Activated CD4-positive, alpha-beta T cell treated with anti-CD3 and anti-CD28 coated beads, Interleukin-2, amount 50 U/mL, for 16 hours (primary cell): Measurements from ENCODE around the gene IFI6.
A peak's percentile ranks its signal among the peaks of the same experiment; 100 is the strongest.
"Not testable (repeated sequence)": the region's sequence is repeated elsewhere in the genome, so short reads cannot be mapped to it uniquely, and the experiment has no call there.

Source experiments
- DNase-seq: peaks from one replicate; pipeline ENCODE4 v3.0.0-alpha.2; 2020

Gene IFI6

DNA sequence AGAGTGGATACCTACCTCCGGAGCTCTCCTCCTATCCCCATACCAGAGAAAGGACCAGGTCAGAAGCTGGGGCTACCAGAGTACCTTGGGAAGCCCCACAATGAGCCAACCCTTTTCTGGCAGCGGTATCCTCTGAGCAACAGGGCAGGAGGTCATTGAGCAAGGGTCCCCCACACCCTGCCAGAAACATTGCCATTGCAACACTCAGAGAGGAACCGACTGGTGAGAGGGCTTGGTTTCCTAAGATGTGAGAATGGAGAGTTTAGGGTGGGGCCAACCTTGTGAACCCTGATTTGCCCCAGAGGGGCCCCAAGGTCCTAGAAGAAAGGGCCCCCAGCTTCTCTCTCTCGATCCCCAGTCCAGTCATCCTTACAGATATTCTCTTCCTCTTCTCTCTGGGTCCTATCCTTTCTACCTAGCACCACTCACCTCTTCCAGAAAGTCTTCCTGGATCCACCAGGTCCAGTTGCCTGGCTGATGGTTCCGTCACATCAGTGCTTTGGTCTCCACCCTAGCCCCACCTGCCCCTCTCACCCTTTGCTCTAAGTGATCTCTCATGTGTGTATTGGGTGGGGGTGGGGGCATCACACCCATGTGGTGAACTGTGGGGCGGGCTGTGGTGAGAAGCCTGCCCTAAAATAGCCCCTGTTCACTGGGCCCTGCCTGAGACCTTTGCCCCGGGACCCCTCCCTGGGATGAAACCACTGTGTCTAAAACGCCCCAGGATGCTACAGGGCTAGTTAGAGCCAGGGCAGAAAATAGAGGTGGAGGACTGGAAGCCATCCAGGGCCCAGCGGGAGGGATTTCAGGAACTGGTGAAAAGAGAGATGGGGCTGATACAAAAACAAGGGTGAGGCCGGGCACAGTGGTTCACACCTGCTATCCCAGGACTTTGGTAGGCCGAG, 45.7 kb downstream of the IFI6 start:
- DNase-seq, result no peak

DNA sequence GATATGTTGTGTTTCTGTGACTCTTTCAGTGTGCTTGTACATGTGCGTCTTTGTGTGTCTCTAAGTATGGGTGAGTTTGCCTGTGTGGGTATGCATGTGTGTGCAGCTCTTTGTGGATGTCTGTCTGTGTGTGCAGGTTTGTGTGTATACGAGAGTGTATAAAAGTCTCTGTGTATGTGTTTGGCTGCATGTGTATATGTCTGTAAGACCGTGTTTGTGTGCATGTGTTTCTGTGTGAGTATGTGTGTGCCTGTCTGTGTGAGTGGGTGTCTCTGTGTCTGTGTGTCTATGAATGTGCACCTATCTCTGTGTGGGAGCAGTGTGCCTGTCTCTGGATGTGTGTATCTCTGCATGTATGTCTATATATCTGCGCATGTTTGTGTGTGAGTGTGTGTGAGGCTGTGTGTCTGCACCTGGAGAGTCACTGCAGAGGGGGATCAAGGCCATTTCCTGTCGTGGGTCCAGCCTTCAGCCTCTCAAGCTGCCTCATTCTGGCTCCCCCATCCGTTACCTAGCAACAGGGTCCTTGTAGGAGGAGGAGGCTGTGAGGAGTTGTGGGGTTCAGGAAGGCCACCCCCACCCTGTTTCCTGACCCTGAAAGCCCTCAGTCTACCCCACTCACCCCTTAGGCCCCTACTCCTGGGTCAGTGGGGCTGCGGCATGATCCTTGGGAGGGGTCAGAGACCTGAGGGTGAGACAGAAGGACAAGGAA, 47.4 kb downstream of the IFI6 start:
- no peak for DNase-seq

DNA sequence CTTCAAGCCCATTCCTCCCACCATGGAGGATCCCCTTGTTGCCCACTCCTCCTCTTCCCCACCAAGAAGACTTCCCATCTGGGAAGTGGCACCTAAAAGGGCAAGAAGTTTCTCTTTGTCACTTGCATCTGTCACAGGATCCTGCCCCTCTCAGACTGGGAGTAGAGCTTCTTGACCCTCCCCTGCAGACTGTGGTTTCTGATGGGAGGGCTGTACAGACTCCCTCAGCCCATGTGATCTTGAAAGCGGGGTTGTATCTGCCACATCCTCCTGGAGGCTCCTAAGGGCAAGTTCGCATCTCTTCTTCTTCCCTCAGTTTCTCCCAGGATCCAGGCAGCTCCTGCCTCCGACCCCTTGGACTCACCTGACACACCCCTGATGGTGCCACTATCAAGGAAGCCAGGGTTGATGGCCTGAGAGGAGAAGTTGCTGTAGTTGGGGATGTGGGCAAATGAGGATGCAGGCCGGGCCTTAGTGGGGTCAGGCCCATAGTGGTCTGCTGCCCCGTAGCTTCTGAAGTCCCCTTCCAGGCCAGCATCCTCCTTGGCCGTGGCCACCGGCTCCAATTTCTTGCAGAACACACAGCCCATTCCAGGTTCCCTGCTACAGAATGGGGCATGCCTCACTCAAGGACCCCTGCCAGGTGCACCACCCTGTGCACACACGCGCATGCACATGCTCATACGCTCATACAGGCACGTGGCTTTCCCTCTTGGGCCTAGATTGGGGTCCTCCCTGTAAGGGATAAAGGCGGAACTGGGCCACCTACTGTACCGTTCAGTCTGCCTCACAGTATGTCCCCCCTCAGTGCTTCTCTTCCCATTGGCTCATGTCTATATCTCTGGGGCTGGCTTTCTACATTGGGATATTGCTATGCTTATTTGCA, 48.4 kb downstream of the IFI6 start:
- DNase-seq, result no peak

DNA sequence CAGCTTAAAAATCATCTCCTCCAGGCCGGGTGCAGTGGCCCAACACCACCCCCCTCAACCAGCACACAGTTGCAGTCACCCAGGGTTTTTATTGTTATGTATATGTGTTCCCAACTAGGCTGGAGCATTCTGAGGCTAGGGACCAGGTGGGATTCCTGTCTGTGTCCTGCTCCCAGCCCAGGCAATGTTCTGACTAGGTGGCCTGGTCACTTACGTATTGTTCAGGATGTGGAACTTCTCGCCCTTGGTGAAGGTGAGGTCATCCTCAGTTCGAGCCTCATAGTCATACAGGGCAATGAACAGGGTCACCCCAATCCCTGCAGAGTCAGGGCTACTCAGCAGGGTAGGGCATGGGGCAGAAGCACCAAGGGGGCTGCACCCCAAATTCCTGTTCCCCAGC, 49.2 kb downstream of the IFI6 start:
- DNase-seq, result no peak

DNA sequence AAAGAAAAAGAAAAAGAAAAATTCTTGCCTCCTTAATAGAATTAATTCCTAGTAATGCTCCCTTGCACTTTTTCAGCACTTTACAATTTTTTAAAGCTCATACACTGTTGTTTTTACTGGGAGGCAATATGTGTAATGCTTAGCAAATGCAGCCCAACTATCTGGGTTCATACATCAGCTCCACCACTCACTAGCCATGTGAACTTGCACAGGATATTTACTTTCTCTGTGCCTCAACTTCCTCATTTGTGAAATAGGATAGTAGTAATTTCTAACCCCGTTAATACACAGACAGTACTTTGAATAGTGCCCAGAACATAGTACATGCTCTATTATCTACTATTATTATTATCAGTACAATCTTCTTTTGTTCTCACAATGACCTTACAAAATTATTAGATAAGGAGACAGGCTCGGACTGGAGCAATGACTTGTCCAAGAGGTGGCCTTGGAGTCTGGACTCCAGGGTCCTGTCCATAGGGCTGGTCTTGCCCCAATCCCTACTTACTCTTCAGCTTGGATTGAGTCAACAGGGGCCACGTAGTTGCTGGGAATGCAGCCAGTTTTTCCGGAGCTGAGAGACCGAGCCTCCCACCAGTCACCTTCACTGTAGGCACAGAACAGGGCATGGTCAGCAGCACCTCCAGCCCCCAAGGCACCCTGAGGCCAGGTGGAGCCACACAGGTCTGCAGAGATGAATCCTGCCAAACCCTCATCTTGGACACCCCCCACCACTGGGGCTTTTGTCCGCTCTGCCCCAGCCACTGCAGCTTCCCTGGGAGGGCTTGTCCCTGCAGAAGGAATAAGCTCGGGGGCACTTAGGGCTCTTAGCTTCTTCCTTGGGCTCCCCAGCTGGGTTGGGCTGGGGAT, 50.7 kb downstream of the IFI6 start:
- DNase-seq, result no peak

DNA sequence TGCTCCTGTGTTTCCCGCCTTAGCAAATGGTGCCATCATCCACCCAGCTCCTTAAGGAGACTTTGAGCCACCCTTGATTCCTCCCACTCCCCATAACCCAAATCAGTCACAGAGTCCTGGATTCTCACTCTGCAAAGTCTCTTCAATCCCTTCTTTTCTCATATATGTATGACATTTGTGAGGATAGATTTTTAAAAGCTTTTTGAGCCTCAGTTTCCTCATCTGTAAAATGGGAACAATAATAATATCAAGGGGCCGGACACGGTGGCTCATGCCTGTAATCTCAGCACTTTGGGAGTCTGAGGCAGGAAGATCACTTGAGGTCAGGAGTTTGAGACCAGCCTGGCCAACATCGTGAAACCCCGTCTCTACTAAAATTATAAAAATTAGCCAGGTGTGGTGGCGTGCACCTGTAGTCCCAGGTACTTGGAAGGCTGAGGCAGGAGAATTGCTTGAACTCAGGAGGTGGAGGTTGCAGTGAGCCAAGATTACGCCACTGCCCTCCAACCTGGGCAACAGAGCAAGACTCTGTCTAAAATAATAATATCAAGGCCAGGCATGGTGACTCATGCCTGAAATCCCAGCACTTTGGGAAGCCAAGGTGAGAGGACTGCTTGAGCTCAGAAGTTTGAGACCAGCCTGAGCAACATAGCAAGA, 52.1 kb downstream of the IFI6 start:
- DNase-seq, result not testable (repeated sequence)

DNA sequence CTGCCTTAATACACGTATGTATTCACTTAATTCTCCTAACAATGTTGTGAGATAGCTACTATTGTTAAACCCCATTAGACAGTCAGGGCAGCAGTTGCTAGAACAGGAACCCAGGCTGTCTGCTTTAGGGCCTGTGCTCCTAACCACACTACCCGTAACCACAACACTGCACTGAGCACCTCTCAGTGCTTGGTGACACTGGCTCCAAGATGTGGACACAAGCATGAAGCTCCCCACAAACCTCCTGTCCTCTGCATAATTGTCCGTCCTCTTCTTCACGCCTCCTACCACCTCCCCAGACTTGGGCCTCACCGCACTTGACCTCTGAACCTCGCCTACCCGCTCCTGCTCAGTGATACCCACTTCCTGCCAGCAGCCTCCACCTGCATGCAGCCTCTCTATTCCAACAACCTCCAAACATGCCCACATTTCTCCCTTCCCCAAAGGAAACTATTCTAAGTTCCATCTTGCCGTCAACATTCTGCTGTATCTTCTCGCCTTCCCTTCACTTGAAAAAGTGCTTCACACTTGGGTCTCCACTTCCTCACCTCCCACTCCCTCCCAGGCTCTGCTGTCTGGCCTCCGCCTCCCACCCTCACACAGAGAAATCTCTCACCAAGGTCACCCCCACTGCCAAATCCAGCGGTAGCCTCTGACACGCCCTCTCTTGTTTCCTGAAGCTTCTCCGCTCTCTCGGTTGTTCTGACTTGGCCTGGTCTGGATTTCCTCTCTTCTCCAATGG, 53.5 kb downstream of the IFI6 start:
- peak; percentile 45 for DNase-seq

DNA sequence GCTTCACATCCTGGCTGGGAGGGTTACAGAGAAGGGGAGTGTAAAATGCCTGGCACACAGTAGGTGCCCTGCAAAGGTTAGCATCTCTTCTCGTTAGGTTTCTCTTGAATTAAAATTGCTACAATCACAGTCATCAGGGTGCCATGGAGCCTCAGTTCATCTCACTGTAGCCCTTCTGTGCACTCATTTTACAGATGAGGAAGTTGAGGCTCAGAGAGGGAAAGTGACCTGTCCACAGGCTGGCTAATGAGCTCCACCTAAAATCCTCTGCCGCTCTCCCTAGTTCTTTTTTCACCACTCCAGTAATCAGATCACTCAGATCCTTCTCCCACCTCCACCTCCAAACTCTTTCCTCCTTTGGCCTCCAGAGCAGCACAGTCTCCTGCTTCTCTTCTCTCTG, 54.6 kb downstream of the IFI6 start:
- DNase-seq, result no peak

DNA sequence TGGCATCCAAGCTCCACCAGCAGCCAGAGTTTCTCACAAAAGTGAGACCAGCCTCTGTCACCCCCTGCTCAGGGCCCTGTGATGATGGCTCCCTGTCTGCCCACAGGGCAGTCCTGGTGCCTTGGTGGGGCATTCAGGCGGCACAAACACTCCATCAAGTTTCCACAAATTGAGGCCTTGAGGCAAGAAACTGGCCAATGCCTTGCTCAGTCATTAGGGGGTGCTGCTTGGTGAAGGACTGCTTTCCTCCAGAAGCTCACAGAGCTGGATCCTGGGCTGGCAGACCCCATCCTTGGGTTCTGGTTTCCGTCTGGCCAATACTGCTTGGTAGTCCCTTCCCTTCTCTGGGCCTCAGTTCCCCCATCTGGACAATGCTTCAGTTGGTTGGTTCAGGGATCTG, 55.6 kb downstream of the IFI6 start:
- no peak for DNase-seq
